GM21526 (cell line): ENCODE data around the gene CNKSR3.

Experiments used
- ATAC-seq: cut with Tn5 transposase; IDR thresholded peaks from one replicate; pipeline ENCODE4 v1.9.1; 2021; ENCODE audit warnings: moderate library complexity; ENCODE audit not compliant: unreplicated experiment, low FRiP score

CNKSR3 gene

DNA sequence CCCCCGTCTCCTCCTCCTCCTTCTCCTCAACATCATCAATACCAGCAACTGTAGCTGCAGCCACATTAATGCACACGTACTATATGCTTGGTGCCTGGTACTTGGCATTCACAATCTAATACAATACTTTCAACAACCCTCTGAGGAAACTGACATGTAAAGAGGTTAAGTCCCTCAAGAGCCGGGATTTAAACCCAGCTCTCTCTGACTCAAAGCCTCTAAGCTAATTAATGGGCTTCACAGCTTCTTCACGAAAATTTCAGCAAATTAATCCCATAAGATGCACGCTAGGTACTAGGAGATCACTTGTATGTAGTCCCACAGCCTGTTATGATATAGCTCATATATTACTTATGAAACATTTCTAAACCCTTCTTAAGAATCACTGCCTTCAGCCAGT lies 80.8 kb downstream of the CNKSR3 start:
- ATAC-seq, result no peak

DNA sequence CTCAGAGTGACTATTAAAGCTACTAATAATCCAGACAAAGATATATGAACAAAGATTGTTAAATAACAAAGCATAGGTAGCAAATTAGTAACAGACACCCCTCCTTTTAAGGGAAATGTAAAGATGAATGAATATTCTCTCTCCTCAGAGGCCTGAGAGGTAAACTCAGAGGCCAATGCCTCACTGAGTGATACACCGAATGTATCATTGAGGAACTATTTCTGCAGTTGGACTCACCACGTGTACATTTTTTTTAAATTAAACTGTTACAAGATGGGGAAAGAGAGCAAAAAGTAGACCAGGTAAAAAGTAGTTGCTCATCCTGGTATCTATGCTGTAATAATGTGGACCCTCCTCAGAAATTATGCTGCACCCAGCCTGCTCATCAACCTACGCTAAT lies 81.6 kb downstream of the CNKSR3 start:
- no peak for ATAC-seq

DNA sequence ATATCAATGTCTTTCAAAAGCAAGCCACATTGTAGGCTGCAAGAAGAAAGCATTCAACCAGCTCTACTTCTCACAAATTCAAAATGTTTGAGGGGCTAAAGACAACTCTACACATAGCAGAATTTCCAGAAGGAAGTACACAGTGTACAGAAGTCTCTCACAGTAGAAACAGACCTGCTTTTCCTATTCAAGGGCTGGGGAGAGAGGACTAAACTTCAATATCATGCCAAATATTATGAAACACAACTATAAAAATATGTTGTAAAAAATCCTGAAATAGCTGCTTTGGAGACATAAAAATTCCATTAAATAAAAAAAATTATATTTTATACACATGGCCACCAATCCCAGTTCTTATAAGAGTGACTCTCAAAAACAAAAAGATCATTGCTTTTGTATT lies 83.0 kb downstream of the CNKSR3 start:
- no peak for ATAC-seq

DNA sequence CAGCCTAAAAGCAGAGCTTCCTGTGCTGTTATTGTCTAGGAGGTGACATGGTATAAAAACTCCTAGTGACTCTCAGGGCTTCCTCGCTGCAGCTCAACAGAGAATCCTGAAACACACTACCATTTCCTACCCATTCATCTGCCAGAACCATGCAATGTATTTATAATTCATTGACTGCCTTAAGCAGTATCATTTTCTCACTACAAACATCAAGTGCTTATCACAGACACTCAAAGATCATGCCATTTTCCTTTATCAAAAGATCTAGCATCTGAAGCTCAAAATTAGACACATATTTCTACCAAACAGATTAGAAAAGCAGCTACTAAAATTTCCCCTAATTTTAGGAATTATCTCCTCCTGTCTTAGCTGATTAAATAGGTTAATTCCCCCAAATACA lies 83.5 kb downstream of the CNKSR3 start:
- no peak for ATAC-seq

DNA sequence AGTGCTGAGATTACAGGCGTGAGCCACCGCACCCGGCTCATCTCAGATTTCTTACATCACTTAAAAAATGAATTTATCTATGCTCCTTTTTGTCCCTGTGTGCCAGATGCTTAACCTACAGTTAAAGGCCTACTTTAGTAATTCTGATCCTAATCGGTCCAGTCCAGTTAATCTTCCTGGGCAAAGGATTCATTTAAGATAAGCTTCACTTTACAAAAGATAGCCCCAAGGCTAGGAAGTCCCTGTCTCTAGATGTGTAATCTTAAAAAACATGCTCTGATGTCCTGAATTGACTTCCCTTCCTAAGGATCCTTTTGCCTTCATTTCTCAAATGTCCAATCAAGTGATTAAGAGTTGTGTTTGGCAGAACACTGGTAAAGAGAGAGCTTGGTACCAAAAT lies 85.5 kb downstream of the CNKSR3 start:
- no peak for ATAC-seq

DNA sequence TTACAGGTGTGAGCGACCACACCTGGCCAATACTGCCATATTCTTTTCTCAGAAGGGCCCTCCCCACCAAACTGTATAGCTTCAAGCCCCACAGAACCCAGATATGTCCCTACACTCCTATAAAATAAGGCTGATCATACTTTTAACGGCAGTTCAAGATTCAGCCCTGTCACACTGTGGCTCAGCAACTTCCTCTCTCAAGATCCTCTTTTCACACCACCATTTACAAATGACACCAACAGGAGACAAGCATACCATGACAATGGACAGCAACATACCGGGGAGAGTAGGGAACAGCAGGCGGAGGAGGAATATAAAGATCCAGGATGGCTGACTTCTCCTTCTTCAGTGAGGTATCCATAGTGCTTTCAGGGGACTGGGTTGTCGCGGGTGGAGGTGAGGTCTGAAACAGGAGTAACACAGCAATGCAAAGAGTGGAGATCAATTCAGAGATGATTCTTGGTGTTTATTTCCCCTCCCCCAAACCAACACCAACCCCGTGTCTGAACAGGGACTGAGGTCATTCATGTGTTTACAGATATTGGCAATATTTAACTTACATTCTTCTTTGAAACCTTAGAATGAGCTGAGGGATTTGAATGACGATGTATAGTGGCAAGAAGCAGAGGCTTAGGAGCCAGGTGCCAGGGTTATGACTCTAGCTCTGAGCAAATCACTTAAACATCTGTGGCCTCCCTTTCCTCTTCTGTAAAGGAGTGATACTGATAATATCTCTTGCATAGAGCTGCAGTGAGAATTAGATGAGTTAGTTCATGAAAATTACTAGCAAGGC lies 96.3 kb downstream of the CNKSR3 start:
- ATAC-seq, result no peak

DNA sequence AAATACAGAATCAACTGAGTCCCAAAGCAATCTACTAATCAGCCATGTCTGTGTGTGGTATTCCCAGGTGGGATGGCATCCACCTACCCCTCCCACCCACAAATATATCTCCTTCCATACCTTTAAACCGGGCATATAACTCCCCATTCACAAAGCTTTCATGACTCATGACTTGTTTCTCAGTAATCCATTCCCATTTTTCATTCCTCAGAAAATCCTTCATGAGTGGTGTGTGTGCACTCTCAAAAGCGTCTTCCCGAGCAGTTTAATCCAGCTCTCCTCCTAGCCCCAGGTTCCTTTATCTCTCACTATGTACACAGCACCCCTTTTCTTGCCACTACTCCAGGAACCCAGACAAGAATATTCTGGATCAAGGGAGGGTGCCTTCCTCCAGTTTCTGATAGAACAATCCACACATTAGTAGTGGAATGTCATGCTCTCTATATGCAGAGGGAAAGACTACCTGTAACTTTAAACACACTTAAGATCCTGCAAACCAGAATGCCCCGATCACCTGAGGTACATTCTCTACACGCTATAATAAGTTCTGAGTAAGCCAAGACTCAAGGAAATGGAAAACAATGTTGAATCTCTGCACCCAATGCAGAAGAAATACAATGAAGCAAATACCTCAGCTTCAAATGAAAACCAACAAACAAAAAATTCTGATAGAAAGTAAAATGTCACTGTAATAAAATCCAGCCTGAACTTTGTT lies 98.2 kb downstream of the CNKSR3 start:
- no peak for ATAC-seq

DNA sequence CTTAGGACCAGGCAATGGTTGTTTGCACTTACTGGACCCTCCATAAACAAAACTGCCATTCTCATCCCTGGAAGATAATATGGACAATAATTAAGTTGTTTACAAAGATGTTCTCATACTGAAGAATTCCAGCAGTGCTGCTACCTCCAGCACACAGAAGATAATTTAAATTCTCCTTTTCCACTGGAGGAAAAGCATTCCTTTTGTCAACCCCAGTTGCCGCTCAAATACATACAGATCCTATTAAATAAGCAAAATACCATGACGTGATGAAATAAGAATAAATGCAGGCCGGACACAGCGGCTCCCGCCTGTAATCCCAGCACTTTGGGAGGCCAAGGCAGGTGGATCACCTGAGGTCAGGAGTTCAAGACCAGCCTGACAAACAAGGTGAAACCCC lies 99.4 kb downstream of the CNKSR3 start:
- no peak for ATAC-seq

DNA sequence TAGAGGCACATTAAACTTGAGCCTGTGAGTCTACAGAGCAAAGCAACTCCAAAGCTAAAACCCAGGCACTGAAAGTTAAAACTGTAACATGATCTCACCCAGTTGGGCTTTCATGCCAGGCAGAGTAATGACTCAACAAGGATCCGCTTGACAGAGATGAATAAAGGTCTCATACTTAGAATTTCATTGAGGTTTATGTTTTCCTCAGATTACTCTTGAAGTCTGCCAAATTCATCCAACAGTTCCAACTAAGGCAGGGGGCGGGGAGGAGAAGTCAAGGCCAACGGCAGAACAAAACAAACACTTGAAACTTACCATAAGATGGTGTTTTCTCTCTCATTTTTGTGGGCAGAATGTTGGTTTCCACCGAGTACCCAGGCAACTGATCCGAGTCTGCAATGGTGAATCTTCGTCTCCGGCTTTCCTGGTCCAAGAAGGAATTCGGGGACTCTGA lies 99.8 kb downstream of the CNKSR3 start:
- ATAC-seq, result no peak

DNA sequence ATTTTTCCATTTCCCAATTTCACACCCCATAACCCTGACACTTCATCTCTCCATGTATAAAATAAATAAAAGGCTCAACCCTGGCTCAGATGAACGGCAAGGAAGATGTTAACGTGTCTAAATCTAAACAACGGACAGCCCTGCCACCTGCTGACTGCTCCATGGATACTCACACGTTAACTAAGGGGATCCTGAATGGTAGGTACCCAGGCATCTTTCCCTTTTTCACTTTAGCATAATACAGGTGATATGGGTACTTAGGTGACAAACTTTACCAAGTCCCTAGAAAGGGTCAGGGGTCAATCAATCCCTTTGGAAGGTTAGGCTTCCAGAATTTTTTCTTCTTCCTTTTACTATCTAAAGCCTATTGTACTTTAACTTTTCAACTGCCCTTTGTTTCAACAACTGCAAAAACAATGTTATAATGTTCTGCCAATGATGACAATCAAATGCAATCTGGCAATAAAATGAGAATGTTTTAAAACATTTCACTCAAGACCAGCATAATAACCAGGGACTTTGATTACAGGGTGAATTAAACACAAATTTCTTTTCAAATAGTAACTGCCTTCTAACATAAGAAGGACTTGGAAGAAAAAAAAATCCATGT lies 101.5 kb downstream of the CNKSR3 start:
- no peak for ATAC-seq

DNA sequence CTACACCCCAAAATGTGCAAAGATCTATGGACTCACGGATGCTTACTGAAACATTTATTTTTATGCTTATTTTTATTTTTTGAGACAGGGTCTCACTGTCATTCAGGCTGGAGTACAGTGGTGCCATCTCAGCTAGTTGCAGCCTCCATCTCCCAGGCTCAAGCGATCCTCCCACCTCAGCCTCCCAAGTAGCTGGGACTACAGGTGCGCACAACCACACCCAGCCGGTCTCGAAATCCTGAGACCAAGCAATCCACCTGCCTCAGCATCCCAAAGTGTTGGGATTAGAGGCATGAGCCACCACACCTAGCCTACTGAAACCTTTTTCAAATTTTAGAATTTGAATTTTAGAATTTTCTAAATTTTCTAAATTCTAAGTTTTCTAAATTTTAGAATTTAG lies 103.0 kb downstream of the CNKSR3 start:
- no peak for ATAC-seq

DNA sequence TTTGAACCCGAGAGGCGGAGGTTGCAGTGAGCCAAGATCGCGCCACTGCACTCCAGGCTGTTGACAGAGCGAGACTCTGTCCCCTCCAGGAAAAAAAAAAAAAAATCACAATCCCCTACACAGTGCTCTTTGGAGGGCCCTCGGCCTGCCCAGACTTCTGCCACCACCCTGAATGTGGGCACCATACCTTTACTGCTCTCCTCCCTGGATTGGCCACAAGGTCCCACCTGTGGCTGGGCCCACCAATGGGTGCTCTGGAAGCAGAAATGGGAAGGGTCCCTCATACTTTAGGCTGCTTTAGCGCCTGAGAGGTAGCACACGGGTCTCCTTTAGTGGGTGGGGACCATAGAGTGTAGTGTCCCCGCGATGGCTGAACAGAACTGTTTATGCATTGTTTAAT lies 103.6 kb downstream of the CNKSR3 start:
- ATAC-seq, result no peak

DNA sequence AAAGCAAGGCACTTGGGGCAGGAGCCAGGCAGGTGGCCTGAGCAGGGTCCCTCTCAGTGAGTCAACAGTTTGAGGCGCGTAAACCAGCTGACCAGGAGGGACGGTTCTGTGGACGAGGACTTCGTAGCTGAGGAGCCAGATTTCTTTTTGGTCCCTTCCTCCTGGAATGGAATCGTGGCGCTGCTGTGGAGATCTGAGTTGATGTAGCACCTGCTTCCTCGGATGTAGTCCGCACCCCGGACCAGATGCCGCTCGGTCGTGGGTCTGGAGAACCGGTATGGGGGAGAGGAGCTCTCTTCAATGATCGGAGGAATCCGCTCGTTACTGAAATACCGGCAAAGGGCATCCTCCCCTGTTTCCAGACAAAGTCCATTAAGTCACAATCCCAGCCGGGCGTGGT lies 104.2 kb downstream of the CNKSR3 start:
- no peak for ATAC-seq

DNA sequence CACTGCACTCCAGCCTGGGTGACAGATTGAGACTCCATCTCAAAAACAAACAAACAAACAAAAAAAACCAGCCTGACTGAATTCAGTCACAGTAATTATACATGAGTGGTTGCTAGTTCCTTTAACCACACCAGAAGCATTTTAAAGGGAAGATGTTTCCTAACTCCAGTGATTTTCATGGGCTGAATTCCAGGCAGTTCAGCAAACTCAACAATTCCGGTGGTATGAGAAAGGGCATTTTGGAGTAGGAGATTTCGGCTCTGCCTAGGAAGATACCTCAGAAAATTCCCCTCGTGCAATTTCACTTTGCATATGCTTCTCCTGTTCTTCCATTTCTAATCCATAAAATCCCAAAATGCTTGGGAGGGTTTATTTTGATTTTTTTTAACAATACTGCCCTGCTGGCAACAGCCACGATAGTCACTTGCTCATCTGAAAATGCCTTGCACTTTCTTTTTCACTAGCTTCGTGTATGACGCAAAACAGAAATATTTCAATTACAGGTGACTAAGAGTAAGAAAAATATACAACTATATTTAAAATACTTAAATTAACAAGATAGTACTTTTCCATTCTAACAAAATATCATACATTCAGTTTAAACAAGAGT lies 105.6 kb downstream of the CNKSR3 start:
- no peak for ATAC-seq

DNA sequence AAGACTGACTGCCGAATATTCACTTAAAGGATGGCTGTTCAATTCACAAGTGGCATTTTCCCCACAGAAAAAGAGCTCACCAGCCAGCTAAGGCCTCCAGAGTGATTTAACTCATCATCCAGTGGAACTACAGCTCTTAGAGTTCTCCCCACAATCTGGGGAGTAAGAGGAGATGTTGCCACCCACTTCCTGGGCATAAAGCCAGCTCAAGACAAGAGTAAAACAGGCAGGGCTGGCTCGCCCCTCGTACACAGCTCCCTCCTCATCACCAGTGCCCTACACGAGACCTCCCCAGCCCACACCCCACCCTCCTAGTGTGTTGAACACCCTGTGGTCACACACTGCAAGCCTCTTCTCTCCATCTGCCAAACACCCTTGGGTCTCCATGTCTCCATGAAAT lies 106.7 kb downstream of the CNKSR3 start:
- no peak for ATAC-seq

DNA sequence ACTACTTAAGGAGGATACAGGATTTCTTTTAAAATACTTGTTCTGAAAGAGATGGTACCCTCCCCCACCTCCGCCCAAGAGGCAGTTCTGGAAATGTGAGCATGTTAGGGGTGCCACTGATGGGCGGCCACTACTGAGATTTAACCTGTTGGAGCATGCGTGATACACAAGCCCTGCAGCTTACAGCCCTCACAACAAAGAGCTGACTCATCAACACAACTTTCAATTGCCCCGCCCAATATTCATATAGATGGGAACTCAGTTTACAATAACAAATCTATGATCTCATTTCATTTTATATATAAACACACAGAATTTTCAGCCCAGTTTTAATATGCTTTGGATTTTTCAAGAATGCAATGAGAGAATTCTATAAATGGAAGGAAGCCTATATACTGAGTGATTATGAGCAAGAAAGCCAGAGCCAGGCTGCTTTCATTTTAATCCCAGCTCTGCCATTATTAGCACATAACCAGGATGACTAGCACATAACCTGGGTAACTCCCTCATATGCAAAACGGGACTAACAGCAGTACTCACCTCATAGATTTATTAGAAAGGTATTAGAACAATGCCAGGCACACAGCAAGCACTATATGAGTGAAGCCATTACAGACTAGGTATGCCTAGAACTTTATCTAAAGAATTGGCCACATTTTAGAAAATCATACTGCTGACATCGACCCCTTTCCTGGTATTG lies 108.3 kb downstream of the CNKSR3 start:
- no peak for ATAC-seq

DNA sequence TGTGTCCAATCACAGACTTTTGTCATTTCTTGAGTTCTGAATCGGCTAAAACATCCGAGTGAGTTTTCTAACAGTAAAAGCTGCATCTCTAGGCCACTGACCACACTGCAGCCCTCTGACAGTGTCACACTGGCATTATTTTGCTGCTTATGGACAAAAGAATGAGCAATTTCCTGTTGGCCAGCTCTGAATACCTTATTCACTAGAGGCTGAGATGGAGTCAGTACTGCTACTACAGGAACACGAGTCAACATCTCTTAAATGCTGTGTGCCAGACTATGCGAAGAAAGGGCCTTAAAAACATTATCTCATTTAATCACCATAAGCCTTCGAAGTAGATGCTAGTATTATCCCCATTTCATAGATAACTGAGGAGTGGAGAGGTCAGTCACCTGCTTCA lies 111.4 kb downstream of the CNKSR3 start:
- ATAC-seq, result no peak

DNA sequence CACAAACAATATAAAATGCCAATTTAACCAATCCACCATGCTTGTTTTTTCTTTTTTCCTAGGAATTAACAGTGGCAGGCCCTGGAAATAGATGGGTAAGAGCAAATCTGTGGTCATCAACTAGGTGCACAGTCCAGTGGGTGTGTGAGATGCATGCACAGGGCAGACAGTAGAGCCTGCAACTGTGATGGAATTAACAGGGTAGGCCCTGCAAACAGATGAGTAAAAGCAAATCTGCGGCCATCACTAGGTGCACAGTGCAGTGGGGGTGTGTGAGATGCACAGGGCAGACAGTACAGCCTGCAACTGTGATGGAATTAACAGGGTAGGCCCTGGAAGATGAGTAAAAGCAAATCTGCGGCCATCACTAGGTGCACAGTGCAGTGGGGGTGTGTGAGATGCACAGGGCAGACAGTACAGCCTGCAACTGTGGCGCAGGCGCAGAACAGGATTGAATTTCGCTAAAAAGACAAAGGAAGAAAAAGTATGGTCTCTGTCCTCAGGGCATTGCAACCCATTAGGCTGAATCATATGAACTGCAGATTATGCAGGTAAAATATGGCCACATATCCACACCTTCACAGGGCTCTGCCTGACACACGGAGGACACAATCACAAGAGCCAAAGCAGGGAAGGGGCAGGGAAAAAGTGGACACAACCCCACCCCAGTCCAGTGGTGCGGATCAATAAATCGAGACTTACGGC lies 112.8 kb downstream of the CNKSR3 start:
- ATAC-seq, result no peak

DNA sequence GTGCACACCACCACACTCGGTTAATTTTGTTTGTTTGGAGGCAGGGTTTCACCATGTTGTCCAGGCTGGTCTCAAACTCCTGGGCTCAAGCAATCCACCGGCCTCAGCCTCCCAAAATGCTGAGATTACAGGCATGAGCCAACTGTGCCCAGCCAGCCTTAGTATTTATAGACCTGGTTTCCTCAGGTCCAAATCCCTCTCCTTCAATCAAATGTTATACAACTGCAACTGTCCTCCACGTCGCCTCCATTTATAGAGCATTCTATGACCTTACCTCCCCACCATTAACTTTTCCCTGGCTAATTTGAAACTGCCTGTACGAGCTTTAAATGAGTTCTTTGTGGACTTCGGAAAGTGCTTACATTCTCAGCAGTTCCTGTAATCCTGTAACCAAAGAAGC lies 114.6 kb downstream of the CNKSR3 start:
- ATAC-seq, result no peak

DNA sequence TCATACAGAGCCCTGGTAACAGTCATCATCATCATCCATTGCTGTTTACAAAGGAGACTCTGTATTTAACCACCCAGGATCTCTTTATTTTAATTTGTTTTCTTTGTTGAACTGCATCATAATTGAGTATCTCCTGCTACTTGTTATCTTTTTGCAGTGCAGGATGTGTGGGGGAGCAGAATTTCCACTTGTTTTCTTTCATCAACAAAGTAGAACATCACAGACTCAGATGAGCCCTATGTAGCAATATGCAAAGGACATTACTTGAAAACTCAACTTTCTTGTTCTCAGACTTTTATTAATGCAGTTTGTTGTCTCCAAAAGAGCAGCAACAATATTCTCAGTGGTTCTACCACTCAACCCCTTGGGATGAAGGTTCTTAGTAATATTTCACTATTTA lies 115.2 kb downstream of the CNKSR3 start:
- ATAC-seq, result no peak
